ENCODE results near the gene SMYD3. TPM values are rescaled to one million over a fixed set of nuclear protein-coding genes. Genes with fewer than 3 reads are reported as not detected.
"Not testable (repeated sequence)": the region's sequence is repeated elsewhere in the genome, so short reads cannot be mapped to it uniquely, and the experiment has no call there.

SMYD3 gene
- total RNA-seq, 1 experiment from 2014 or later, result 29.6 TPM

GRCh38 chr1:245978915-245979314 lies 528.2 kb downstream of the SMYD3 start:
- ChIA-PET POLR2A (ENCODE audit: unreplicated experiment) (no interaction called here), CTCF (no interaction called here)
- no peak for DNase-seq
- Histone ChIP-seq H3K27ac (no peak overlapping the region), H2AFZ (no peak overlapping the region), H3K9me2 (ENCODE audit: insufficient read depth) (no peaks in the 10 kb centered on the region), H3K36me3 (ENCODE audit: low read depth) (no peaks in the 10 kb centered on the region), H3K27me3 (ENCODE audit: insufficient read depth, low read depth) (no peaks in the 10 kb centered on the region), H3K4me3 (no peak overlapping the region), H3K79me2 (ENCODE audit: low read depth) (no peaks in the 10 kb centered on the region), H4K20me1 (ENCODE audit: insufficient read depth) (no peaks in the 10 kb centered on the region), H3F3A (ENCODE audit: insufficient read depth, low read depth) (no peaks in the 10 kb centered on the region), H3K4me1 (replicated peaks; ENCODE audit: insufficient read depth) (no peaks in the 10 kb centered on the region), H3K9me3 (ENCODE audit: insufficient read depth, low read depth) (no peaks in the 10 kb centered on the region), H3K4me2 (no peak overlapping the region)
- intact Hi-C loops (cut with micrococcal nuclease; ENCODE audit: unreplicated experiment), result no loop called here
- no TSS peak for BruUV-seq (replicated peaks)
- TF ChIP-seq CTCF (conservative IDR thresholded peaks at IDR 0.05) (no peak), EZH2 (IDR thresholded peaks at IDR 0.05; ENCODE audit: low read depth) (no peak)

GRCh38 chr1:245972476-245972875 lies 534.6 kb downstream of the SMYD3 start:
- no peak for DNase-seq
- Histone ChIP-seq H3K79me2 (ENCODE audit: low read depth) (no peaks in the 10 kb centered on the region), H3K4me3 (no peak overlapping the region), H3K4me2 (no peak overlapping the region), H3K36me3 (ENCODE audit: low read depth) (no peaks in the 10 kb centered on the region), H3K9me2 (ENCODE audit: insufficient read depth) (no peaks in the 10 kb centered on the region), H3K4me1 (replicated peaks; ENCODE audit: insufficient read depth) (no peaks in the 10 kb centered on the region), H2AFZ (no peak overlapping the region), H3K27ac (no peak overlapping the region), H3K27me3 (ENCODE audit: insufficient read depth, low read depth) (no peaks in the 10 kb centered on the region), H3F3A (ENCODE audit: insufficient read depth, low read depth) (no peaks in the 10 kb centered on the region), H4K20me1 (ENCODE audit: insufficient read depth) (no peaks in the 10 kb centered on the region), H3K9me3 (ENCODE audit: insufficient read depth, low read depth) (no peaks in the 10 kb centered on the region)
- BruUV-seq (replicated peaks), result no TSS peak
- POLR2A ChIA-PET (ENCODE audit: unreplicated experiment), result no interaction called here
- CTCF ChIA-PET, result no interaction called here
- TF ChIP-seq CTCF (conservative IDR thresholded peaks at IDR 0.05), result no peak
- TF ChIP-seq EZH2 (IDR thresholded peaks at IDR 0.05; ENCODE audit: low read depth), result no peak
- intact Hi-C loops (cut with micrococcal nuclease; ENCODE audit: unreplicated experiment), result no loop called here

- CTCF ChIA-PET, result no interaction called here
- H3K9me2 ChIP-seq (ENCODE audit: insufficient read depth), result no peaks in the 10 kb centered on the region
- no peaks in the 10 kb centered on the region for H3K27me3 ChIP-seq (ENCODE audit: insufficient read depth, low read depth)
- H2AFZ ChIP-seq, result no peak overlapping the region
- no peaks in the 10 kb centered on the region for H3K36me3 ChIP-seq (ENCODE audit: low read depth)
- intact Hi-C loops (cut with micrococcal nuclease; ENCODE audit: unreplicated experiment), result no loop called here
- H3F3A ChIP-seq (ENCODE audit: insufficient read depth, low read depth), result no peaks in the 10 kb centered on the region
- no peaks in the 10 kb centered on the region for H3K79me2 ChIP-seq (ENCODE audit: low read depth)
- POLR2A ChIA-PET (ENCODE audit: unreplicated experiment), result no interaction called here
- H4K20me1 ChIP-seq (ENCODE audit: insufficient read depth), result no peaks in the 10 kb centered on the region
- BruUV-seq (replicated peaks), result no TSS peak
- DNase-seq, result no peak
- H3K27ac ChIP-seq, result no peak overlapping the region
- TF ChIP-seq CTCF (conservative IDR thresholded peaks at IDR 0.05) (no peak), EZH2 (IDR thresholded peaks at IDR 0.05; ENCODE audit: low read depth) (no peak)
- no peaks in the 10 kb centered on the region for H3K4me1 ChIP-seq (replicated peaks; ENCODE audit: insufficient read depth)
- no peak overlapping the region for H3K4me3 ChIP-seq
- no peaks in the 10 kb centered on the region for H3K9me3 ChIP-seq (ENCODE audit: insufficient read depth, low read depth)
- H3K4me2 ChIP-seq, result no peak overlapping the region
Measured at GRCh38 chr1:245971711-245972085, 535.4 kb downstream of the SMYD3 start.

- intact Hi-C loops (cut with micrococcal nuclease; ENCODE audit: unreplicated experiment); H2AFZ ChIP-seq: not testable (repeated sequence)
Measured at GRCh38 chr1:245971076-245971710, 535.9 kb downstream of the SMYD3 start.

More at GRCh38 chr1:245971076-245971710, 535.9 kb downstream of the SMYD3 start:
- H3K4me1 ChIP-seq (replicated peaks; ENCODE audit: insufficient read depth); H3K4me2 ChIP-seq; H3K79me2 ChIP-seq (ENCODE audit: low read depth); POLR2A ChIA-PET (ENCODE audit: unreplicated experiment); H3K9me2 ChIP-seq (ENCODE audit: insufficient read depth); DNase-seq; H3K36me3 ChIP-seq (ENCODE audit: low read depth); H3K4me3 ChIP-seq; H4K20me1 ChIP-seq (ENCODE audit: insufficient read depth); H3K27me3 ChIP-seq (ENCODE audit: insufficient read depth, low read depth); H3F3A ChIP-seq (ENCODE audit: insufficient read depth, low read depth); H3K9me3 ChIP-seq (ENCODE audit: insufficient read depth, low read depth); H3K27ac ChIP-seq; BruUV-seq (replicated peaks): not testable (repeated sequence)
- CTCF ChIA-PET, result interaction anchor here (0.6 kb wide), 1 partner anchor 173 kb away, joined by 14 read pairs; no protein-coding TSS in a partner anchor
